GM19452 (cell line): ENCODE results near the gene TEF.
A peak's percentile ranks its signal among the peaks of the same experiment; 100 is the strongest.

Experiments used
- ATAC-seq: cut with Tn5 transposase; IDR thresholded peaks from one replicate; pipeline ENCODE4 v1.9.1; 2021; ENCODE audit not compliant: unreplicated experiment

The TEF gene, protein sequence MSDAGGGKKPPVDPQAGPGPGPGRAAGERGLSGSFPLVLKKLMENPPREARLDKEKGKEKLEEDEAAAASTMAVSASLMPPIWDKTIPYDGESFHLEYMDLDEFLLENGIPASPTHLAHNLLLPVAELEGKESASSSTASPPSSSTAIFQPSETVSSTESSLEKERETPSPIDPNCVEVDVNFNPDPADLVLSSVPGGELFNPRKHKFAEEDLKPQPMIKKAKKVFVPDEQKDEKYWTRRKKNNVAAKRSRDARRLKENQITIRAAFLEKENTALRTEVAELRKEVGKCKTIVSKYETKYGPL

DNA sequence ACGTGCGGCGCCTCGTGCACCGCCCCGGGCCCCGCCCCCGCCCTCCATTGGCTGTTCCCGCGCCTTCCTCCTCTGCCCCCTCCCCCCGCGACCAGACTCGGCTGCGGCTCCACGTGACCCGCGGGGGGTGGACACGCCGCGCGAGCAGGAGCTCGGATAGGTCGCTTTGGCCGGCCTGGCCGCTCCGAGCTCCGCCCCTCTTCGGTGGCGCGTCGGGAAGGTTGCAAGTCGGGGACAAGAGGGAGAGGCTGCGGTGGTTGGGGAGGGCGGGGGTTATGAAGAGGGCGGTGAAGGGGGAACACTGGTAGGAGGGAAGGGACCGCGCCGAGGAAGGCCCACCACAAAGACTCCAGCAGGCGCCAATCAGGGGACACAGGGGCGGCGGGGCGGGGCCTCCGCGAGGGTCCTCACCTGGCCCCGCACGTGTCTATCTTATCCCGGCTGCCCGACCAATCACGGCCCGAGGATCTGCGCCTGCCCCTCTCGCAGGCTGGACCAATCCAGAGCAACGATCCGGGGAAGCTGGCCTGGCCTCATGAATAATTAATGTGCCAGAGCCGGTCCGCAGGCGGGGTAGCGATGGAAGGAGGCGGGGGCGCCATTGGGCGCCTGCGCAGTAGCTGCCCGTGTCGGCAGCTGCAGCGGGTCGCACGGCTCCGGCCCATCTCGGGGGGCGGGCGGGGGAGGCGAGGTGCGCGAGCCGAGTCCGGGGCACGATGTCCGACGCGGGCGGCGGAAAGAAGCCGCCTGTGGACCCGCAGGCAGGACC lies at the start of gene TEF:
TSS of gene TEF (plus strand) at position 614 of the 769 bp plus-strand sequence. CDS start at position 717, 103 bp downstream.
- ATAC-seq = peak; percentile 88

- ATAC-seq = no peak
These were observed 49.4 kb upstream of the TEF start for GRCh38 chr22:41332217-41332939.

DNA sequence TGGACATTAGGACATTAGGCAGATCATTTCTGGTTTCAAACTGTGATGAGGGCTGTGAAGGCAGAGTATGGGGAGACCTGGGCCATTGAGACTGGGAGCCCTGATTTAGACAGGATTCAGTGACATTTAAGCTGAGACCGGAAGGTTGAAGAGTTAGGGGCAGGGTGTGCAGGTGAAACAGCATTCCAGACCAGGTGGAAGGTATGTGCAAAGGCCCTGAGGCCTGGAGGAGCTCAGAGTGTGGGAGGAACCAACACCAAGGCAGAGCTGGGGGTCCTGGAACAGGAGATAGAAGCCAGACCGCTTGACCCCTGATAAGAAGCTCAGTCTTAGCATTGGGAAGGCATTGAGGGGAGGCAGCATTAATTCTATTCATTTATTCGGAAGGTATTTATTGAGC lies 47.9 kb upstream of the TEF start:
- ATAC-seq = no peak

DNA sequence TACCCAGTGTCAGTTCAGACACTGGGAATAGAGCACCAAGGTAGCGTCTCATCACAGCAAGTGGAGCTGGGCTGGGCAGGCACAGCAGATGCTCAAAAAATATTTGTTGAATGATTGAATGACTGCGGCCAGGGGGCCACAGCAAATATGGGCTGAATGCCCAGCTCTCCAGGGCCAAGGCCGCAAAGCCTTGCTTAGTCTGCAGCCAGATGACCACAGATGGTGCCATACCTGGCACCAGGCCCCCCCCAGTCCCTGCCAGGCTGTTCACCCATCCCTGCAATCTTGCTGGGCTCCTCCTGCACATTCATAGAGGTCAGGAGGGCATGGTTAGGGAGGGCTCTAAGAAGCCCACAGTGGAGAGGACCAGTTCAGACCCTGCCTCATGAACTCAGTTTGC lies 47.5 kb upstream of the TEF start:
- no peak for ATAC-seq

- ATAC-seq = no peak
These were observed 46.6 kb upstream of the TEF start for GRCh38 chr22:41334951-41335635.

DNA sequence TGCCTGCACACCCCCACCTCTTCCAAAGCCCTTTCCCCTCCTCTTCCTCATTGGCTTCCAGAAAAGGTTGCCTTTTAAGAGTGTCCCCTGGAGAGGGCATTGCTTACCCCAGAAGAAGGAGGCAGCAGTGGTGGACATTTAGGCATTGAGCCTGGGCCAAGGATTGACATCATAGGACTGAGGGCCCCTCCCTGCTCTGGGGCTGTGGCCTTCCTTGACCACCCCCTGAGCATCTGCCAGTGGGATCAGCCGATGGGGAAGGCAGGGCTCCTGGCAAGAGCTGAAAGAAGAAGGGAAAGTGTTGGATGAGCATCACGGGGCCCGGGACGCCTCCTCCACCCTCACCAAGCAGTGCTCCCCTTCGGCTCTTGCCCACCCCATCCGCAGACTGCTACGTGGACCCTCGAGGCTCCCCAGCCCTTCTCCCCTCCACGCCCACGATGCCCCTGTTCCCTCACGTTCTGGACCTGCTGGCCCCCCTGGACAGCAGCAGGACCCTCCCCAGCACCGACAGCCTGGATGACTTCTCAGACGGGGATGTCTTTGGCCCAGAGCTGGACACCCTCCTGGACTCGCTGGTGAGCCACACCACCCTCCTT lies 43.0 kb upstream of the TEF start:
- ATAC-seq = no peak

DNA sequence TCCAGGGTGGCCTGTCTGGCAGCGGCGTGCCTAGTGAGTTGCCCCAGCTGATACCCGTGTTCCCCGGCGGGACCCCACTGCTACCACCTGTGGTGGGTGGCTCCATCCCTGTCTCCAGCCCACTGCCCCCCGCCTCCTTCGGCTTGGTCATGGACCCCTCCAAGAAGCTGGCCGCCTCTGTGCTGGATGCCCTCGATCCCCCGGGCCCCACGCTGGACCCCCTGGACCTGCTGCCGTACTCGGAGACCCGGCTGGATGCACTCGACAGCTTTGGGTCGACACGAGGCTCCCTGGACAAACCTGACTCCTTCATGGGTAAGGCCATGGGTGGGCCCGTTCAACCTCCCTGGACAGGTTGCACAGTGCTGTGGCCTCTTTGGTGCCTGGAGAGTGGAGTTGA lies 41.9 kb upstream of the TEF start:
- ATAC-seq = no peak

- no peak for ATAC-seq
These were observed 41.4 kb upstream of the TEF start for GRCh38 chr22:41340357-41340756.

DNA sequence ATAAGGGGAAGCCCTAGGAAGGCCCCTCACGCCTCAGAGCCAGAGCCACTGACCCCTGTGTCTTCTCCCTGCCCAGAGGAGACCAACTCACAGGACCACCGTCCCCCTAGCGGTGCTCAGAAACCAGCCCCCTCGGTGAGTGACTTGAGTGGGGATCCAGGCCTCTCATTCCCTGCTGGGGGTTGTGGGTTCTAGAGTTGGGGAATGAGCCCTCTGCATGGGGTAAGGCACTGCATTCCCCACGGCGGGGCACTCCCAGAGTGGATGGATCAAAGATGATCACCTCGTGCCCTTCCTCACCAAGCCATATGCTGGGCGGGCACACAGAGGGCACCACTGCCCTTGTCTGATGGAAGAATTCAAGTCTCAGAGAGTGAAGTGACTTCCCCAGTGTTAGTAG lies 40.7 kb upstream of the TEF start:
- ATAC-seq = no peak

- no peak for ATAC-seq
These were observed 39.8 kb upstream of the TEF start for GRCh38 chr22:41341990-41342389.

- no peak for ATAC-seq
These were observed 38.4 kb upstream of the TEF start for GRCh38 chr22:41343300-41343699.

DNA sequence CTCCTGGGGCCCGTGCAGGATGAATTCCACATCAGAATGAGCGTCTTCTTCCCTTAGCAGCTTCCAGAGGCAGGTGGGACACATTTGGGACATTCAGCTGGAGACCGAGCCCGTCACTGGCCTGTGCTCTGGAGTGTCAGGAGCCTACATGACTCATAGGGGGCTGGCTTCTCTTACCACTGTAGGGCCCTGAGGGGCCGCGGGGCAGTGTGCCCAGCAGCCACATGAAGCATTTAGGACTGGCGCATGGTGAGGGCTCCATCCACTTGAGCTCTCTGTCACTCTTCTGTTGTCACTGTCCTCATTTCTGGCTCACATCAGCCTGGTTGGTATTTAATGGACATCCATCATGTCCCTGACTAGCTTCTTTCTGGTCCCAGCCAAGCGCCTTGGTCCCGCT lies 38.0 kb upstream of the TEF start:
- no peak for ATAC-seq

DNA sequence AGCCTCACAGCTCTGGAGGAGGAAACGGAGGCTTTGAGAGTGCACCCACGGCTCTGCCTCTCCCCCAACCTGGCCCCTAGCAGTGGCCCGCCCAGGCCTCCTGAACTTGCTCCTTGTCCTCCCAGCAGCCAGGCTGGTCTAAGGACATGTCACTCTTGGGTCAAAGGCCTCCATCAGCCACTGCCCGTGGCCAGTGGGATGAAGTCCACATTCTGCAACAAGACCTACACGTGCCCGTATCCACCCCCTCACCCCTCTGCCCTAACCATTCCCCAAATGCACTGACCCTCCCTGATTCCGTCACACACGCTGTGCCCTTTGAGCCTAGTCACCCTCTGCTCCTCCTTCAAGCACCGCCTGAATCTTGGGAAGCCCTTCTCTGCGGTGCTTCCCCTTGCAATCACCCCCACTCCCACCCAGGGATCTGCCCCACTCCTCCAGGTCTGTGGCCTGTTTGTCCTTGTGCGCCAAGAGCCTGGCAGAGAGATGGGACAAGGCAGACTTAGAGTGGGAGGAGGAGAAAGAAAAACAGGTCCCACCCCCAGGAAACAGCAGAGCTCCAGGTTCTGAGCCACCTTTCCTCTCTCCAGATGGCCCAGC lies 37.5 kb upstream of the TEF start:
- ATAC-seq = no peak

GRCh38 chr22:41345807-41346335 lies 35.9 kb upstream of the TEF start:
- ATAC-seq = no peak

- ATAC-seq = no peak
These were observed 34.5 kb upstream of the TEF start for GRCh38 chr22:41347066-41347859.

DNA sequence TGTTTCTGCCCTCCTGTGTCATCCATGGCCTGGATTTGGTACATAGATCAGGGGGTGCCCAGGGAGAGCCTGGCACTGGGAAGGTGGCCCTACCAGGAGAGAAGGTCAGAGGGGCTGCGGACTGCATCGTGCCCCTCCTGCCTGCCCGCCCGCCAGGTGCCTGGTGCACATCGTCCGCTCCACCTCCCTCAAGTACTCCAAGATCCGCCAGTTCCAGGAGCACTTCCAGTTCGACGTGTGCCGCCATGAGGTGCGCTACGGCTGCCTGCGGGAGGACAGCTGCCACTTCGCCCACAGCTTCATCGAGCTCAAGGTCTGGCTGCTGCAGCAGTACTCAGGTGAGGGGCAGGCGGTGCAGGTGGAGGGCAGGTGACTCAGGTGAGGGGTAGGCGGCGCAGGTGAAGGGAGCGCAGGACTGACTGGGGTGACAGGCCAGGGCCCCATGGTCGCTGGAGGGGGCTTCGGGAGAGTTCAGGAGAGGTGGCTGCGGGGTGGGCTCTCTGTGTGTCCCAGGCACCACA lies 32.7 kb upstream of the TEF start:
- ATAC-seq = no peak

GRCh38 chr22:41350087-41350486 lies 31.7 kb upstream of the TEF start:
- no peak for ATAC-seq

- no peak for ATAC-seq
These were observed 30.7 kb upstream of the TEF start for GRCh38 chr22:41351011-41351410.

GRCh38 chr22:41352058-41352457 lies 29.7 kb upstream of the TEF start:
- ATAC-seq = no peak
